Neutrophil (primary cell): ENCODE measurements around the gene ZNF778.
"Not testable (repeated sequence)": the region's sequence is repeated elsewhere in the genome, so short reads cannot be mapped to it uniquely, and the experiment has no call there.

Experiments used
- H3K27ac ChIP-seq: fragments of 200-600 bp; sonication (generic); 2 replicates; pipeline ENCODE4 v1.5.1; 2016; ENCODE audit warnings: mild to moderate bottlenecking, moderate library complexity
- H3K27me3 ChIP-seq: fragments of 200-600 bp; sonication (generic); 2 replicates; pipeline ENCODE4 v1.6.0; 2016; ENCODE audit warnings: mild to moderate bottlenecking
- H3K36me3 ChIP-seq: fragments of 200-600 bp; sonication (generic); 2 replicates; pipeline ENCODE4 v1.5.1; 2017
- H3K4me1 ChIP-seq, 2 experiments: fragments of 200-600 bp in 1 of 2; sonication (generic) in 1 of 2; 1 replicate in 1 of 2; 2 replicates in 1 of 2; pipeline versions ENCODE4 v1.5.1 to v1.6.1; 2013 to 2016; ENCODE audit warnings: low read depth in 1 of 2, low read length in 1 of 2, mild to moderate bottlenecking in 1 of 2, moderate library complexity in 1 of 2; ENCODE audit not compliant: control insufficient read depth in 1 of 2, insufficient read depth in 1 of 2
- H3K4me3 ChIP-seq, 2 experiments: fragments of 200-600 bp in 1 of 2; sonication (generic) in 1 of 2; 1 replicate in 1 of 2; 2 replicates in 1 of 2; pipeline ENCODE4 v1.5.1; 2013 to 2016; ENCODE audit warnings: low read depth in 1 of 2, low read length in 1 of 2, mild to moderate bottlenecking in 1 of 2, moderate library complexity in 1 of 2
- H3K9me3 ChIP-seq: fragments of 200-600 bp; sonication (generic); 2 replicates; pipeline ENCODE4 v1.5.1; 2016
- CTCF ChIP-seq: fragments of 200-600 bp; sonication (generic); IDR thresholded peaks from 2 replicates; pipeline ENCODE4 v1.5.1; 2016; ENCODE audit warnings: antibody characterized with exemption

The ZNF778 gene

GRCh38 chr16:89253548-89254287 is 36.2 kb downstream of the ZNF778 start:
- TF ChIP-seq CTCF: no peak
- Histone ChIP-seq H3K27me3 (peaks cover 28% of the 10 kb centered on the region), H3K9me3 (no peaks in the 10 kb centered on the region), H3K4me3 (no peak overlapping the region), H3K27ac (no peak overlapping the region), H3K4me1 (peaks cover 18 to 25% of the 10 kb centered on the region in 2 experiments), H3K36me3 (no peaks in the 10 kb centered on the region)

GRCh38 chr16:89256651-89257254 is 39.2 kb downstream of the ZNF778 start:
- peaks cover 18 to 25% of the 10 kb centered on the region in 2 experiments for H3K4me1 ChIP-seq
- peaks cover 37% of the 10 kb centered on the region for H3K27me3 ChIP-seq
- TF ChIP-seq CTCF: no peak
- no peak overlapping the region for H3K27ac ChIP-seq
- H3K4me3 ChIP-seq: peak overlapping the region; percentile 30 to 47
- H3K36me3 ChIP-seq: no peaks in the 10 kb centered on the region
- no peaks in the 10 kb centered on the region for H3K9me3 ChIP-seq

GRCh38 chr16:89257281-89257731 is 39.8 kb downstream of the ZNF778 start:
- Histone ChIP-seq H3K9me3 (no peaks in the 10 kb centered on the region), H3K27ac (no peak overlapping the region), H3K36me3 (no peaks in the 10 kb centered on the region), H3K4me3 (peak overlapping the region; percentile 6 to 47), H3K27me3 (peaks cover 37% of the 10 kb centered on the region), H3K4me1 (peaks cover 18 to 25% of the 10 kb centered on the region in 2 experiments)
- no peak for TF ChIP-seq CTCF

GRCh38 chr16:89257757-89258465 is 40.4 kb downstream of the ZNF778 start:
- no peak for TF ChIP-seq CTCF
- H3K27ac ChIP-seq: no peak overlapping the region
- peaks cover 18 to 25% of the 10 kb centered on the region in 2 experiments for H3K4me1 ChIP-seq
- no peak overlapping the region for H3K4me3 ChIP-seq
- H3K9me3 ChIP-seq: no peaks in the 10 kb centered on the region
- no peaks in the 10 kb centered on the region for H3K36me3 ChIP-seq
- peaks cover 37% of the 10 kb centered on the region for H3K27me3 ChIP-seq

- peaks cover 37% of the 10 kb centered on the region for H3K27me3 ChIP-seq
- not testable (repeated sequence) for H3K36me3 ChIP-seq, H3K4me3 ChIP-seq, H3K9me3 ChIP-seq, H3K27ac ChIP-seq
- H3K4me1 ChIP-seq: peaks cover 18 to 21% of the 10 kb centered on the region in 2 experiments
These were observed 42.4 kb downstream of the ZNF778 start for GRCh38 chr16:89259901-89260300.
